Stimulated activated effector memory CD8-positive, alpha-beta T cell treated with anti-CD3 and anti-CD28 coated beads, Interleukin-12 subunit alpha, Interleukin-12 subunit beta, amount 100 ng/mL, for 72 hours (primary cell): ENCODE results near the gene ABCC9.

ENCODE experiments used
- ATAC-seq: fragments of 150-1000 bp; cut with Tn5 transposase; 2 replicates; pipeline ENCODE4 v1.10.0; 2021
- DNase-seq, 2 donors: peaks; one replicate each; pipeline ENCODE4 v3.0.0; 2021 to 2022; ENCODE audit warnings: low spot score in 2 of 2
- H3K27ac Mint-ChIP-seq: one replicate; pipeline ENCODE4 v1.8.0; 2022; ENCODE audit warnings: mild to moderate bottlenecking, mixed read lengths
- H3K36me3 Mint-ChIP-seq: one replicate; pipeline ENCODE4 v1.8.0; 2022; ENCODE audit warnings: mild to moderate bottlenecking, mixed read lengths
- H3K4me1 Mint-ChIP-seq: one replicate; pipeline ENCODE4 v1.8.0; 2022; ENCODE audit warnings: mixed read lengths
- H3K4me3 Mint-ChIP-seq: one replicate; pipeline ENCODE4 v1.8.0; 2022; ENCODE audit warnings: mild to moderate bottlenecking, mixed read lengths
- H3K9me3 Mint-ChIP-seq: one replicate; pipeline ENCODE4 v1.8.0; 2022; ENCODE audit warnings: mixed read lengths

Gene ABCC9

GRCh38 chr12:21764950-21765349 is 176.3 kb downstream of the ABCC9 start:
- Mint-ChIP-seq H3K36me3 (no peaks in the 10 kb centered on the region), H3K4me1 (no peaks in the 10 kb centered on the region), H3K4me3 (no peak overlapping the region), H3K9me3 (no peaks in the 10 kb centered on the region), H3K27ac (no peak overlapping the region)
- ATAC-seq (no peak), DNase-seq (no peak)

GRCh38 chr12:21764065-21764464 is 177.2 kb downstream of the ABCC9 start:
- H3K4me1 Mint-ChIP-seq = no peaks in the 10 kb centered on the region
- H3K4me3 Mint-ChIP-seq = no peak overlapping the region
- DNase-seq = no peak
- no peaks in the 10 kb centered on the region for H3K36me3 Mint-ChIP-seq
- ATAC-seq = no peak
- no peak overlapping the region for H3K27ac Mint-ChIP-seq
- H3K9me3 Mint-ChIP-seq = no peaks in the 10 kb centered on the region

GRCh38 chr12:21763531-21763930 is 177.7 kb downstream of the ABCC9 start:
- ATAC-seq = peak; percentile 42
- no peak overlapping the region for H3K4me3 Mint-ChIP-seq
- DNase-seq = no peak
- no peaks in the 10 kb centered on the region for H3K9me3 Mint-ChIP-seq
- H3K4me1 Mint-ChIP-seq = no peaks in the 10 kb centered on the region
- no peaks in the 10 kb centered on the region for H3K36me3 Mint-ChIP-seq
- no peak overlapping the region for H3K27ac Mint-ChIP-seq

GRCh38 chr12:21759737-21760136 is 181.5 kb downstream of the ABCC9 start:
- no peaks in the 10 kb centered on the region for H3K36me3 Mint-ChIP-seq
- H3K4me1 Mint-ChIP-seq = no peaks in the 10 kb centered on the region
- DNase-seq = no peak
- ATAC-seq = no peak
- no peak overlapping the region for H3K4me3 Mint-ChIP-seq
- no peak overlapping the region for H3K27ac Mint-ChIP-seq
- no peaks in the 10 kb centered on the region for H3K9me3 Mint-ChIP-seq

GRCh38 chr12:21757735-21758134 is 183.5 kb downstream of the ABCC9 start:
- no peak for ATAC-seq
- Mint-ChIP-seq H3K4me3 (no peak overlapping the region), H3K9me3 (no peaks in the 10 kb centered on the region)

GRCh38 chr12:21756699-21757098 is 184.5 kb downstream of the ABCC9 start:
- DNase-seq (no peak), ATAC-seq (no peak)
- Mint-ChIP-seq H3K9me3 (no peaks in the 10 kb centered on the region), H3K27ac (no peak overlapping the region), H3K36me3 (no peaks in the 10 kb centered on the region), H3K4me1 (no peaks in the 10 kb centered on the region), H3K4me3 (no peak overlapping the region)

More at GRCh38 chr12:21757735-21758134, 183.5 kb downstream of the ABCC9 start:
- H3K36me3 Mint-ChIP-seq = no peaks in the 10 kb centered on the region
- H3K27ac Mint-ChIP-seq = no peak overlapping the region
- no peaks in the 10 kb centered on the region for H3K4me1 Mint-ChIP-seq
- no peak for DNase-seq

- DNase-seq = no peak
- H3K27ac Mint-ChIP-seq = no peak overlapping the region
Measured at GRCh38 chr12:21751517-21751916, 189.7 kb downstream of the ABCC9 start.

More at GRCh38 chr12:21751517-21751916, 189.7 kb downstream of the ABCC9 start:
- H3K36me3 Mint-ChIP-seq = no peaks in the 10 kb centered on the region
- no peak for ATAC-seq
- no peaks in the 10 kb centered on the region for H3K9me3 Mint-ChIP-seq
- H3K4me1 Mint-ChIP-seq = no peaks in the 10 kb centered on the region
- H3K4me3 Mint-ChIP-seq = no peak overlapping the region
